Brain pericyte (primary cell): ENCODE results near the gene GPR39.

Experiments used
- DNase-seq: peaks from one replicate; pipeline ENCODE4 v3.0.0-alpha.2; 2012; ENCODE audit warnings: low read depth, low spot score

The GPR39 gene

DNA sequence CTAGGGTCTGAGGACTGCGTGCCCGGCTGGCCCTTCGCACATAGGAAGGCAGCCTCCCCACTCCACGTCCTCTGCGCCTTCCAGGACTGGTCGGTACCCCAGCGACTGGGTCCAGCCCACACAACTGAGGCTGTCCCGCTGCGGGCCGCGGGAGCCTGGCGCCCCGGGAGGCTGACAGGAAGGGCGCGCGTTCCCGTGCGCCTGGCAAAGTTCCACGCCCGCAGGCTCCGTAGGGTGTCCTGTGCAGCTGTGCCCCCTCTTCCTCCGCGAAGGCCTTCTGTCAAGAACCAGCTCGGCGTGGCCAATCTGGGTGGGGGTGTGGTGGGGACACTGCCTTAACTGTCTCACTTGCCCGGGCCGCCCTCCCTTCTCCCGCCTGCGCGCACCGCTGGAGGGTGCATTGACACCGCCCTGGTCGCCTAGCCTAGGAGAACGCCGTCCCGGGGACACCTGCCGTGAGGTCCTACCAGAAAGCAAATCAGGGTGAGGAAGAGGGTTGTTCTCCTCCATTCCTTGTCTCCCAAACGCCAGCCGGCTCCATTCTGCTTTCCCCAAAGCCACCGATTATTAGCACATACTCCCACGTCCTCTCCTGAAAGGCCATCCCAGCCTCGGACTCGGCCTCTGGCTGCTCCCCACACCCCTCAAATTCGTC lies 254.0 kb downstream of the GPR39 start:
- no peak for DNase-seq

DNA sequence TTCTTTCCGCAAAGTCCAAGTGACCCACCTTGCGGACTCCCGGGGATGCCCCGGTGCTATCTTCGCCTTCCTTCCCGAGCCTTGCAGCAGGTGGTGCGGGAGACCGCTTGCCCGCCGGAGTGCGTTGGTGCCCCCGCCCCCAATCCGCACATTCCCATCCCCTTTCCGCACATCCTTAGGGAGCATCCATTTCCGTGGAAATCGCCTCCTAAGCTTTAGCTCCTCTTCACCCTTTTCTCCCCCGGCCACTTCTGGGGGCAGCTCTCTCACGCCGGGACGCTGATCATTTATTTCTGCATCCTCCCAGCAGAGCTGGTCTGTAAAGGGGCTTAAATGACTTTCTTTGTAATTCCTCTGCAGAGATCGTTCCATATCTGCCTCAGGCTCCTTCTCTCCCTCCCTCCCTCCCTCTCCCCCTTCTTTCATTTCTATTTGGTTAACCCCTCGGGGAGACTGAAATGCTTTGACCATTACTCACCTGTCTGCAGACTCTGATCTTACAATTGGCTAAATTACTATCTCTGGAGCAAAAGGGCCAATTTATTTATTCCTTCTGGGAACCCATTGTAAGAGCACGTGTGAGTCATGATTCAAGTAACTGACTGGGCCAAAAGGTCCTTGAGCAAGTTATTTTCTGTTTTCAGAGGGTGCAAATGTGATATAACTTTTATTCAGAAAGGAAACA lies 254.7 kb downstream of the GPR39 start:
- no peak for DNase-seq

DNA sequence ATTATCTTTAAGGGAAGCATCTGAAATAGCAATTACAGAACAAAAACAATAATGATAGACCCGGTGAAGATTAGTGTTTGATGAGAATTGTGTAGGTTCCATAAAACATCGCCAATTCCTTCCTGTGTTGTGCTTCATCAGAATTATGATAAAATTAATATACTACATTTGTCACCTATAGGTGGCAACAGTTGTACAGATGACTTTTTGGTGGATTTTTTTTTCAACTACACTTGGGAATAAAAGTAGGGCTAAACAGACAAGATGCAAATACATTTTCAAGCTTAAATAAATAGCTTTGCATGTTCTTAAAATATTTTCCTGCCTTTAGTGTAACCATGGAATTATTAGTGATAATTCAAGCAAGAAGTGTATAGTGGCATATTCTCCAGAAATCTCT lies 260.4 kb downstream of the GPR39 start:
- no peak for DNase-seq

DNA sequence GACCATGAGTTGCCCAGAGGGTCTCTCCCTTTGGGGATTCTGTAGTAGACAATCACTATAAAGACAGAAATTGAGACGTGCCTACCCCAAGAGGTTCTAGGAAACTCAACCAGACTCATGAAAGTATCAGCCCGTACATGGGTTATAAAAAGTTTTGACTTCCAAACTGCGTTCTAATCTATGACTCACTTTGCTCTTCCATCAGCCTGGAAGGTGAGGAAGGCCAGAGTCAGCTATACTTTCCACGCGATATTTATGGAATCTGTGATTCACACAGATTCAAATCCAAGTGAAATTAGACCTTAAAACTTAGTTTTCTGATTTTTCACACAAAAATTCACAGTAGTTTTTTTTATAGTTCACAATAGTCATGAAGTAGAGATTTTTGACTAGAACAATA lies 261.1 kb downstream of the GPR39 start:
- no peak for DNase-seq

DNA sequence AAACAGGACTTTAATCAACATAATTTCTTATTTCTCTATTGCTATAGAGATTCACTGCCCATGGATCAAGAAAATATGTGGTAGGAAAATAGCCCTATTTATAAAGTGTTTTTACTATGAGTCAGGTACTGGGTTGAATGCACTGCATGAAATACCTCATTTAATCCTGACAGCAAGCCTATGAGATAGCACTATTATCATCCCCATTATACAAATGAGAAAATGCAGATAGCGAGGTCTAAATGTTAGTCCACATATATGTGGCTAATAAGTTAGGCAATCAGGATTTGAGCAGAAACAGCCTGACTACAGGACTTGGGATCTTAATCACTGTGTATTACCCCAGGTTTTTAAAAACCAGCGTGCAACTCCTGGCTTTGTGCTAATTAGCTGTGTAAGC lies 261.9 kb downstream of the GPR39 start:
- no peak for DNase-seq

DNA sequence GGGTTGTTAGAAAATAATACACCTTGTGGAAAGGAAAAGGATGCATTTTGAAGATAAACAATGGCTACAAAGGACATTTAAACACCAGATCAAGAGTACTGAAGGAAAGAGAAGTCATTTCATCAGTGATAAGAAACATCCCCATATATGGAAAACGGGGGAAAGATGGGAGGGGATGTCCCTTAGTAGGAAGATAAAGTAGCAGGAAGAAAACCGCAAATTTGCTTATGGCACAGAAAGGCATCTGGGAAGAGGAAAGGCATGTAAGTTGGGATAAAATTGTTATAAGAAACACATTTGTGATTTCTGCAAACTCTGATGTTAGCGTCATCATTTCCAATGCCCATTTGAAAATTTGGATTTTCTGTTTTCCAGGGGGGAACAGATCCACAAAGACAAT lies 263.9 kb downstream of the GPR39 start:
- DNase-seq, result no peak

DNA sequence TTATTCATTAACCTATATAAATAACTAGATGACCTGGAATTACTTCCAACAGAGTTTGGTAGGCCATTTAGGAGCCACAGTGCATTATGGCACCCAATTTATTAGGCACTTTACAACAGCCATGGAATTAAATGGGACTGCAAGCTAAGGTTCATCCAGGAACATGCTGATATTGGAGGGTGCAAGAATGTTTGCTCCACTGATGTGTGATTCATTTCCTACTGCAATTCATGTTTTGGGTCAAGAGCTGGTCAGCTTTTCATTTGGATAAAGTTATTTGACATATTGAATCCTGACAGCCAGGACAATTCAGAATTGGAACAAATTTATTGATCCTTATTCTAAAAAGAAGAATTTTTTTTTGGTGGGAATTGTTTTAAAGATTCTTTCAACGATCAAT lies 265.2 kb downstream of the GPR39 start:
- DNase-seq, result no peak

DNA sequence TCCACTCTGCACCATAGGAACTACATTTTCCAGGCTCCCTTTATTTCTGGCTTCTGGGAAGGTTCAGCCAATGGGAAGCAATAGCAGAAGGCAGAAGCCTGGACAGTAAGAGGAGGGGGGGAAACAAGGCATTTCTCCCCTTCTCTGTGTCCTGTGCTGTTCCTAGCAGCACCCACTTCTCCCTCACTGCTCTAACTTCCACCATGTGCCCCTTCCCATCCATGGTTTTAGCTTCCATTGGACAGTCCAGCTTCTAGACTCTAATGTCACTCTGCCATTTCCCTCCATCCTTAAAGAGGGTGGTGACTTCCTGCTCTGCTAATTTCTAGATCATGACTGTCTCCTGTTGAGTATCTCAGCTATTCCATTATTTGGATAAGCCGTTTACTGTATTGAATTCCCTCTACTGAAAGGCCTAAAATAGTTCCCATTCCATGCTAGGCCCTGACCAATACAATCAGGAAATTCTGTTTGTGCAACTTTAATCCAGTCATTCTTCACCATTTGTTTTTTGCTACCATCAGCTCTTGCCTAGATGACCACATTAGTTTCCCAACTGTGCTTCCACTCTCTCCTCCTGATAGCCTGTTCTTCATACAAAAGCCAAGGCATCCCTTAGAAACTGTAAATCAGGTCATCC lies 274.2 kb downstream of the GPR39 start:
- DNase-seq, result no peak

DNA sequence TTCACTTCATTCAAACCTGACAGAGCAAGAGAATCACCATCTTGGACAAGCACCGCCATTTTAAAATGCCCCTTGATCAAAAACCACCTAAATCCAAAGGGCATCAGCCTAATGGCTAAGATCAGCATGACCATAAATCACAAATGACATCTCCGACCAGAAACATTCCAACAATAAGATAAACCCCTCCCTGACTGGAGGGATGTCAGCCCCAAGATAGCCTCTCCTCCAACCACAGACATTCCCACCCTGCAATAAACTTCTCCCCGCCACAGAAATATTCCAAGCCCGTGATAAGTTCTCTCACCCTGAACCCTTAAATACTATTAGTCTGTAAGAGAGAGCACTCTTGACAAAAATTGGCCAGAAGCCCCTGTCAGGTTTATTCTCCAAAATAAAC lies 275.0 kb downstream of the GPR39 start:
- no peak for DNase-seq

DNA sequence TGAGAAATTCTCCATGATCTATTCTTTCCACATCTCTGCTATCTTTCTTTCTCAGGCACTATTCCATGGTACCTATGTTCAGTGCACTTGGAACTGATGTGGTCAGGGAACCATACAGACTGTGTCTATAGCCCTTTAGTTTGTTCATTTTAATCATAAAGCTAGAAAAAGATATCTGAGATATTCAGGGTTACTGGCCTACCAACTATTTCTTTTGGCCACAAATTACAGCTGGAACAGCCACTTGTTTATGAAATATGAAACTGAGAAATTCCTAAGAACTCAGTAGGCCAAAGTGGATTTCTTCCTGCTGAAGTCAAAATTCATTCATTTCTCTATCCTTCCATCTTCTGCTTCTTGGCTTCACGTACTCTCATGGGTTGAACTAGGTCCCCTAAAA lies 276.2 kb downstream of the GPR39 start:
- no peak for DNase-seq
